ENCODE measurements around the gene FOXR1. TPM values are rescaled to one million over a fixed set of nuclear protein-coding genes. Genes with fewer than 3 reads are reported as not detected.
"Not testable (repeated sequence)": the region's sequence is repeated elsewhere in the genome, so short reads cannot be mapped to it uniquely, and the experiment has no call there.

The FOXR1 gene
- total RNA-seq, 1 donor from 2014 or later: not detected

DNA sequence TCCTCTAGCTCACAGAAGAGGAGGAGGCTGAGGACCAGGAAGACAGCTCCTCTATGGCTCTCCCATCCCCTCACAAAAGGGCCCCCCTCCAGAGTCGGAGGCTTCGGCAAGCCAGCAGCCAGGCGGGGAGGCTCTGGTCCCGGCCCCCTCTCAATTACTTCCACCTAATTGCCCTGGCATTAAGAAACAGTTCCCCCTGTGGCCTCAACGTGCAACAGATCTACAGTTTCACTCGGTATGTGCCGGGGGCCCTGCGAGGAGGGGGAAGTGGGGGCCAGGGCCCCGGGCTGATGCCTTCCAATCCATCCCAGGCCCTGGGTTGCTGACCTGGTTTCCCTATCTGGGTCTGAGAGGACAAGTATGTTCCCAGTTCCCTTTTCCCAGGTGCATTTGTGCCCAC is 7.9 kb downstream of the FOXR1 start:
- Histone ChIP-seq H3K36me3 (no peaks in the 10 kb centered on the region), H3K4me3 (no peak overlapping the region), H3K4me1 (no peaks in the 10 kb centered on the region), H3K9me3 (no peaks in the 10 kb centered on the region), H3K27ac (no peak overlapping the region), H3K27me3 (no peaks in the 10 kb centered on the region)
- no peak for DNase-seq (ENCODE audit: low spot score in 2 of 2)
- intact Hi-C loops (cut with DNase I): no loop called here
- TF ChIP-seq, protein P1, sequence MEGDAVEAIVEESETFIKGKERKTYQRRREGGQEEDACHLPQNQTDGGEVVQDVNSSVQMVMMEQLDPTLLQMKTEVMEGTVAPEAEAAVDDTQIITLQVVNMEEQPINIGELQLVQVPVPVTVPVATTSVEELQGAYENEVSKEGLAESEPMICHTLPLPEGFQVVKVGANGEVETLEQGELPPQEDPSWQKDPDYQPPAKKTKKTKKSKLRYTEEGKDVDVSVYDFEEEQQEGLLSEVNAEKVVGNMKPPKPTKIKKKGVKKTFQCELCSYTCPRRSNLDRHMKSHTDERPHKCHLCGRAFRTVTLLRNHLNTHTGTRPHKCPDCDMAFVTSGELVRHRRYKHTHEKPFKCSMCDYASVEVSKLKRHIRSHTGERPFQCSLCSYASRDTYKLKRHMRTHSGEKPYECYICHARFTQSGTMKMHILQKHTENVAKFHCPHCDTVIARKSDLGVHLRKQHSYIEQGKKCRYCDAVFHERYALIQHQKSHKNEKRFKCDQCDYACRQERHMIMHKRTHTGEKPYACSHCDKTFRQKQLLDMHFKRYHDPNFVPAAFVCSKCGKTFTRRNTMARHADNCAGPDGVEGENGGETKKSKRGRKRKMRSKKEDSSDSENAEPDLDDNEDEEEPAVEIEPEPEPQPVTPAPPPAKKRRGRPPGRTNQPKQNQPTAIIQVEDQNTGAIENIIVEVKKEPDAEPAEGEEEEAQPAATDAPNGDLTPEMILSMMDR (IDR thresholded peaks at IDR 0.05): no peak

GRCh38 chr11:118980191-118980881 is 8.8 kb downstream of the FOXR1 start:
- no peak for DNase-seq (ENCODE audit: low spot score in 2 of 2)
- TF ChIP-seq, protein P1 (IDR thresholded peaks at IDR 0.05): no peak
- no peaks in the 10 kb centered on the region for H3K4me1 ChIP-seq
- H3K4me3 ChIP-seq: no peak overlapping the region
- no peak overlapping the region for H3K27ac ChIP-seq
- no peaks in the 10 kb centered on the region for H3K27me3 ChIP-seq
- H3K36me3 ChIP-seq: no peaks in the 10 kb centered on the region
- intact Hi-C loops (cut with DNase I): no loop called here
- H3K9me3 ChIP-seq: no peaks in the 10 kb centered on the region

DNA sequence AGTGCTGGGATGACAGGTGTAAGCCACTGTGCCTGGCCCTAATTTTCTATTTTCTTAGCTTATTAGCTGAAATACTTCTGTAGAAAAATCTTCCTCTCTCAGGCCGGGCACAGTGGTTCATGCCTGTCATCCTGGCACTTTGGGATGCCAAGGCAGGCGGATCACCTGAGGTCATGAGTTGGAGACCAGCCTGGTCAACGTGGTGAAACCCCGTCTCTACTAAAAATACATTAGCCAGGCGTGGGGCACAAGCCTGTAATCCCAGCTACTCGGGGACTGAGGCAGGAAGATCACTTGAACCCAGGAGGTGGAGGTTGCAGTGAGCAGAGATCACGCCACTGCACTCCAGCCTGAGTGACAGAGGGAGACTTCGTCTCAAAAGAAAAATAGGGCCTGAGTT is 12.8 kb downstream of the FOXR1 start:
- DNase-seq (ENCODE audit: low spot score in 2 of 2); H3K27ac ChIP-seq; H3K4me1 ChIP-seq; intact Hi-C loops (cut with DNase I); H3K4me3 ChIP-seq; H3K27me3 ChIP-seq; H3K36me3 ChIP-seq; H3K9me3 ChIP-seq: not testable (repeated sequence)

DNA sequence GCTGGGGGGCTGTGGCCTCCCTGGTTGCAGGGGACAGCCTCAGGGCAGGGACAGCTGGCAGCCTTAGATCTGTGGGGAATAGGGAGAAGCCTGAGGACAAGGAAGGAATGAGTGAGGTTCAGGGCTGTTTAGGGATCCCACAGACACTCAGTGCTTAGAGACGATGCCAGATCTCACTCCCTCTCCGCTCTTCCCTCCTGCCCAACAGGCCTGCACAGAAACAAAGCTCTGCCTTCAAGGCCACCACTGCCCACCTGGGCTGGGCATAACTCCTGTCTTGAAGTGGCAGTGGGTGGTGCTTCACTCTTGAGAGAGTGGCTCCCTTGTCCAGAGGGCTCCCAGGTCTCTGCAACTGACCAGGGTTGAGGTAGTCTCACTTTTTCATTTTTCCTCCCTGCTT is 13.3 kb downstream of the FOXR1 start:
- Histone ChIP-seq H3K4me3 (no peak overlapping the region), H3K9me3 (no peaks in the 10 kb centered on the region), H3K4me1 (no peaks in the 10 kb centered on the region), H3K36me3 (no peaks in the 10 kb centered on the region), H3K27ac (no peak overlapping the region), H3K27me3 (no peaks in the 10 kb centered on the region)
- intact Hi-C loops (cut with DNase I): no loop called here
- no peak for DNase-seq (ENCODE audit: low spot score in 2 of 2)
- TF ChIP-seq, protein P1 (IDR thresholded peaks at IDR 0.05): no peak

DNA sequence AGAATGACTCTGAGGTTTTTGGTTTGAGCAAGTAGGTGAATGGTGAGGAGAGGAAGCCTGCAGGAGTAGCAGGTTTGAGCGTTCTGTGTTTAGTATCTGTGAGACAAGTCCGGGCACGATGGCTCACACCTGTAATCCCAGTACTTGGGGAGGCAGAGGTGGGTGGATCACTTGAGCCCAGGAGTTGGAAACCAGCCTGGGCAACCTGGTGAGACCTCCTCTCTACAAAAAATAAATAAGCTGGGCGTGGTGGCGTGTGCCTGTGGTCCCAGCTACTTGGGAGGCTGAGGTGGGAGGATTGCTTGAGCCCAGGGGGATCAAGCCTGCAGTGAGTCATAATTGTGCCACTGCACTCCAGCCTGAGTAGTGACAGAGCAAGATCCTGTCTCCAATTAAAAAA is 16.7 kb downstream of the FOXR1 start:
- DNase-seq (ENCODE audit: low spot score in 2 of 2): no peak
- Histone ChIP-seq H3K27ac (no peak overlapping the region), H3K36me3 (no peaks in the 10 kb centered on the region), H3K4me3 (no peak overlapping the region), H3K4me1 (no peaks in the 10 kb centered on the region), H3K27me3 (no peaks in the 10 kb centered on the region), H3K9me3 (no peaks in the 10 kb centered on the region)
- intact Hi-C loops (cut with DNase I): no loop called here
- TF ChIP-seq, protein P1 (IDR thresholded peaks at IDR 0.05): no peak

DNA sequence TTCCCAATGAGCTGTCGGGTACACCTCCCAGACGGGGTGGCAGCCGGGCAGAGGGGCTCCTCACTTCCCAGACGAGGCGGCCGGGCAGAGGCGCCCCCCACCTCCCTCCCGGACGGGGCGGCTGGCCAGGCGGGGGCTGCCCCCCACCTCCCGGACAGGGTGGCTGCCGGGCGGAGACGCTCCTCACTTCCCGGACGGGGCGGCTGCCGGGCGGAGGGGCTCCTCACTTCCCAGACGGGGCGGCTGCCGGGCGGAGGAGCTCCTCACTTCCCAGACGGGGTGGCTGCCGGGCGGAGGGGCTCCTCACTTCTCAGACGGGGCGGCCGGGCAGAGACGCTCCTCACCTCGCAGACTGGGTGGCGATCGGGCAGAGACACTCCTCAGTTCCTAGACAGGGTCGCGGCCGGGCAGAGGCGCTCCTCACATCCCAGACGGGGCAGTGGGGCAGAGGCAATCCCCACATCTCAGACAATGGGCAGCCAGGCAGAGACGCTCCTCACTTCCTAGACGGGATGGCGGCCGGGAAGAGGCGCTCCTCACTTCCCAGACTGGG is 20.0 kb downstream of the FOXR1 start:
- H3K4me1 ChIP-seq; H3K27me3 ChIP-seq; H3K27ac ChIP-seq; DNase-seq (ENCODE audit: low spot score in 2 of 2); H3K9me3 ChIP-seq; intact Hi-C loops (cut with DNase I); H3K36me3 ChIP-seq; H3K4me3 ChIP-seq: not testable (repeated sequence)
